GM19193 (cell line): ENCODE data around the gene GID8.

Experiments used
- POLR2A ChIP-seq: IDR thresholded peaks from 4 replicates; pipeline ENCODE4 v1.6.1; 2011; ENCODE audit not compliant: insufficient read depth, insufficient read length; ENCODE audit errors: extremely low read depth

The GID8 gene

DNA sequence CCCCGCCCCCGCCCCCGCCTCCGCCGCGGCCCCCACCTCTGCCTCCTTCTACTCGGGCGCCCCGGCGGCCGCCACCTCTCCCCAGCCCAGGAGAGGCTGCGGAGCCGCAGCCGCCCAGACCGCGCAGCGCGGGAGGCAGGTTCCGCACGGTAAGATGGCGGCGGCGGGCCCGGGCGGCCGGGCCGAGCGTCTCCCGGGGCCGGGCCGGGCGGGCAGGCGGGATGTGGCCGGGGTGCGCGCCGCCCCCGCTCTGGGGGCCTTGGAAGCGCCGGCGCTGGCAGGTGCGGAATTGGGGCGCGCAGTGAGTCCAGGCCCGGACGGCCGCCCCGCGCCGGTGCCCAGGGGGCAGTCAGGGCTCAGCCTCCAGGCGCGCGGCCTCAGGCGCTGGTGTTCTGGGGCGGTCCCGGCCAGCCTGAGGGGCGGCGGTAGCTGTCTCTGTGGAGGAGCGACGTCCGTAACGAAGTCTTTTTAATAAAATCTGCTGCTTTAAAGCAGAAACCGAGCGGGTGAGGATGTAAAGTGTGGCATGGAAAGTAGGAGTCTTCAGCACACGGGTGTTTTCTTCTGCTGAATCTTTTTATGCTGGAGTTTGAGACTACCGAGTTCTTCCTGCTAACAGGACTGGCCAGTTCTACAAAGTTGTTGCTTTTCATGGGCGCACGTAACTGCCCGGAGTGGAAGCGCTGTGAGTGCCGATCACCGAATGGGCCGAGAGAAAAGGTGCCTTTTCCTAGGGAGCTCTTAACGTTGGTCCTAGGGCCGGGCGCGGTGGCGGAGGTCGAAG lies at the start of gene GID8:
TSS of gene GID8 (plus strand) at position 43 of the 784 bp plus-strand sequence. CDS start 3,356 bp downstream, outside the sequence.
- peak; percentile 35 for TF ChIP-seq POLR2A

DNA sequence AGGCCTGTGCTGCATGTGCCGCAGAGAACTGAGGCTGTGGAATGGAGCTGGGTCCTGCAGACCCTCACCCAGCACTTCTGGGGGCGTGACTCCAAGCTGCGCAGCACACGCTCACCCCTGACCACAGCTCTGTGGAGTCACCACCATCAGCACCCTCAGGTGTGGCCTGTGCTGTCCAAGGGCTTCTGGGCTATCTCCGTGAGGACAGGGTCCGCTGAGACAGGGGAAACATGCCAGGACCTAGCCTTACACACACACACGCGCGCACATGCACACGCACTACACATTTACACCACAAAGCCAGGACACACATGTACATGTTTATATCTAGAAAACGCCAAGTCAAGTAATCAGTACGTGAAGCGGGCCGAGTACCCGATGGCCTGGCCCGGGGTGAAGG lies 49.5 kb upstream of the GID8 start:
- no peak for TF ChIP-seq POLR2A

DNA sequence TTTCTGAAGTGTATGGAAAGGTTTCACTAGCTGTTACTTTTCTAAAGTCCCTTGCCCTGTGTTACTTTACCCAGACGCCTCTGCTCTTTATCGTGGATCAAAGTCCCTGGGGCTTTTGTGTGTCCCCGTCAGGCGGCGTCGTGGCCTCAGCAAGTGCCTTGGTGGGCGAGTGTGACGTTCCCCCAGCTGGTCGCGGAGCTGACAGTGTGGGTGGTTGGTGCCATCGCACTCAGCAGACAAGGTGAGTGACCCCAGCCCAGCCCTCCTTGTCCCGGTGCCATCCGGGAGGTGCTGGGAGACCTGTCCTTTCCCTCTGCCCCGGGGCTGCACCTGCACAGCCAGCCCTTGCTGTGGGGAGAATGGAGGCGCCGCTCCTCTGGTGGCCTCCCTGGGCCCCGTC lies 49.0 kb upstream of the GID8 start:
- TF ChIP-seq POLR2A = no peak

DNA sequence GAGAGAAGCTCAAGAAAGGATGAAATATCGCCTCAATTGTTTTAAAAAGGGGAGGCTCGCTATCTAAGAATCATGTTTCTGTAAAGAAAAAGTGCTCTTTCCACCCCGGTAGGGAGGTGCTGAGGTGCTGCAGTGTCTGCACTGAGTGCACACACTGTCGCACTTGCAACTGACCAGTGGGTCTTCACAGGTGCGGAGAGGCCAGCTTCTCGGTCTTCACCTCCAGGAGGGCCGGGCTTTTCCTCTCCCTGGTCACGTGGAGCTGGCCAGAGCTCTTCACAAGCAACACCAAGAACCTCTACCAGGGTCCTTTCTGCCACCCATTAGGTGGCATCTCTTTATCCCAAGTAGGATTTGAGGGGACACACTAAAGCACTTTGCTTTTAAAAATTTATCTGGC lies 48.5 kb upstream of the GID8 start:
- no peak for TF ChIP-seq POLR2A

DNA sequence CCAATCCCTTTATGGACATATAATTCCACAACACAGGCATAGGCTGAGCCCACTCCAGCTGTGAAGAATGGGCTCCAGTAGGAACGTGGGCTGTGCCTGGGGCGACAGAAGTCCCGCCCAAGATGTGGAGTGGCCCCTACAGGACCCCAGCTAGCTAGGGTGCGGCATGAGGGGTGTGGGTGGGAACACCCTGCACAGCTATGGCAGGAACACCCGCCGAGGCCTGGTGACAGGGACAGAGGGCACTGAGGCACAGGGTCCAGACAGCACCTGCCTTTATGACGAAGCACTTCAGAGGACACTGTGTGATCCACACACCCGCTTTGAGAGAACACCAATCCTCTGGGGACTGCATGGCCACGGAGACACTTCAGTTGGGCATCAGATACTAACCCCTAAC lies 48.1 kb upstream of the GID8 start:
- TF ChIP-seq POLR2A = no peak

DNA sequence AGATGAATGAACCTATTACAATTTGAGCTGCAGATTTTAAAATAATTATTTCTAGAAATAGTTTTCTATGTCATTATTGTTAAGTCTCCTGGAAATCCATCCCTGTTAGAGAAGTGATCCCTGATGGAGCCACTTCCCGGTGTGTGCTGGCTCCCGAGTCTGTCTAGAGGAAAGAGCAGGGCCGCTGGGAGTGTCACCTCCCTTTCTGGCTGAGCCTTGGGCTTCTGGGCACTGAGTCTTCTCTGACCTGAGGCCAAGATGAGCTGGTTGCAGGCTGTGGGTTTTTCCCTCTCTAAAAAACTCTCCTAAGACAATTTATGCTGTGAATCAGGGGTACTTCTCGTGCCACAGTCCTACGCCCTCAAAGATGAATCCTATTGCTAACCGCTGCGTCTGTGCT lies 47.5 kb upstream of the GID8 start:
- no peak for TF ChIP-seq POLR2A

DNA sequence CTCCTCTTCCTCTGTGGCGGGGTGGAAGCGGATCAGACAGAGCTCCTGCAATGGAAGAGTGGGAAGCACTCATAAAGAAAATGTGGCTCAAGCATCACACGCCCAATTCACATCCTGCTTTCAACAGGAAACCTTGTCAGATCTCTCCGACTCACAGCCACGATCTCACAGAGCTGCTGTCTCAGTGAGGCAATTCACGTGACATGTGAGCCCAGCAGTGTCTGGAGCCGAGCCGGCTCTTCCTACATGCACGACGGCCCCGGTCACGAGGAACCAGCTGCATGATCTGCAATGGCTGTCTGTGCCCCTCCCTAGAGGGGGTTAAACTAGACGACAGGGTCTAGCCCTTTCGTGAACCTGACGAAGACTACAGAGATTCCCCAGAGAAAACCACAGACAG lies 46.8 kb upstream of the GID8 start:
- no peak for TF ChIP-seq POLR2A

DNA sequence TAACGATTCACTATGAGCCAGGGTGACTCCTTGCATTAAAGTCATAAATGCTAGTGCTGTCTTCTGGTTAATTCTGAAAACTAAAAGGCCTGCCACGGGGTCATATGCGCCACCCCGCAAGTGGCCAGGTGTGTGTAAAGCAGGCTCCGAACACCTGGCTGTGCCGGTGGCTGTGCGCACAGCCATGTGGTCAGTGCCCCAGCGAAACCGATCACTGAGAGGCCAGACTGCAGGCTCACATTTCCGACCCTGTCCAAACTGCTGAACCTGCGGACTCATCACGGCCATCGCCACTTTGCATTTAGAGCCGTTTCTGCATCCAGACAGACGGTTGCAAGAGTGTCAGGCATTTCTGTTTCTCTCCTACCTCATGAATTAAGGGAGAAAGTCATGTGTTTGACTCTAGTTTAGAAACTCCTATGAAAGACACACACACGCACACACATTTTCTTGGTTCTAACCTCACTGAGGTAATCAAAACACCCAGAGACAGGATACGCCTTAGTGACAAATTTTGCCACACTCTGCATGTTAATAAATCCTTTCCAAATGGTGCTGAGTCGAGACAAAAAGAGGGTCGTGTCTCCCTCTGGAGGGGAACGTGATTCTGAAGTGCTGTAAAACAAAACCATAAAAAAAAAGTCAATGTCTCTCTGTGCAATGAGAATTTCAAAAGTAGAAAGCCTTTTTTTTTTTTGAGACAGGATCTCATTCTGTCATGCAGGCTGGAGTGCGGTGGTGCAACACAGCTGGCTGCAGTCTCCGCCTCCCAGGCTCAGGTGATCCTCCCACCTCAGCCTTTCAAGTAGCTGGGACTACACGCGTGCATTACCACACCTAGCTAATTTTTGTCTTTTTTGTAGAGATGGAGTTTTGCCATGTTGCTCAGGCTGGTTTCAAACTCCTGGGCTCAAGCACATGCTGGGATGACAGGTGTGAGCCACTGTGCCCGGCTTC lies 45.3 kb upstream of the GID8 start:
- TF ChIP-seq POLR2A = no peak

DNA sequence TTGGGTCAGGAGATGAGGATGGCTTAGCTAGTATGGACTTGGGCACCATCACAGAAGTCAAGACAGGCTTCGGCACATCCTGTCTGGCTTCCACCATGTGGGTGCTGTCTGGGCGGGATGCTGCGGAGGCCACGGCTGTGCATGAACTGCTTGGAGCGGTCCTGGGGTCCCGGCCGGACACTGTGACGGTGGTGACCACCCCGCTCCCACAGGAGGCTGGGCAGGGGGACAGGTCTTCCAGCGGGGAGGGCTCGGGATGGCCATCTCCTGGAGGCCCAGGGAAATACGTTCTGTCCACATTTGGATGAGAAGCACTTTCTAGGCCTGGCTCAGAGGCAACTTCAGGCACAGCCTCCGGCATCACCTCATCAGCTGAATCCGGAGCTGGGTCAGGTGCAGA lies 44.2 kb upstream of the GID8 start:
- no peak for TF ChIP-seq POLR2A

DNA sequence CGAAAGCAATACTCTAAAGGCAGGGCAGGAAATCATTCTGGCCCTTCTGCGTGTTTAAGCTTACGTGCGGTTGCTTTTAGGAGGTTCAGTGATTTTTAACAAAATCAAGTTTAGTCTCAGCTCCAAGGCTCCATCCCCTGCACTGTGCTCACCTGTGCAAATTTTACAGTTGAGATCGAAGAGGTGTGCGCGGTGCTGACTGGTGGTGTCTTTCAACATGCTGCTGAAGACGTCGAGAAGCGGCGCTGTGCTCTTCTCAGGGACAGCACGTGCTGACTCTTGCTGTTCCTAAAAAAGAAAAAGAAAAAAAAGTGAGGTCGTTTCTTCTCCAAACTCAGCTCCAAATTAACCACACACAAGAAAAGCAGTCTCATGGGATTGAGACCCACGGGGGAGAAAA lies 43.7 kb upstream of the GID8 start:
- TF ChIP-seq POLR2A = no peak

DNA sequence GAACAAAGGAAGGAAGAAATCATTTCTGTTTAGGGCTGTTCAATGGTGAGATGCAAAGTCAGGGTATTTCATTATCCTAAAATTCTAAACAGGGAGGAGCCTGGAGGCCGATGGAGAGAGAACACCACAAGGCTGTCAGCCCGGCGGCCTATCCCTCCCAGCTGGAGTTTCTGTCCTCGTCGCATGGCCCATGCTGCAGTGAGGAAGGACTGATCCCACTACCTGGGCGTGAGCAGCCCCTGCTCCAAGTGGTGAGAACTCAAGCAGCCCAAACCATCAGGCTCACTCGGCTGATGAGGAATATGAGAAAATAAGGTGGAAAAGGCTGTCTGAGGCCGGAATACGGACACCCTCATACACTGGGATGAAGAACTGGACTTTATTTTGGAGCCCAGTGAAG lies 42.4 kb upstream of the GID8 start:
- no peak for TF ChIP-seq POLR2A

DNA sequence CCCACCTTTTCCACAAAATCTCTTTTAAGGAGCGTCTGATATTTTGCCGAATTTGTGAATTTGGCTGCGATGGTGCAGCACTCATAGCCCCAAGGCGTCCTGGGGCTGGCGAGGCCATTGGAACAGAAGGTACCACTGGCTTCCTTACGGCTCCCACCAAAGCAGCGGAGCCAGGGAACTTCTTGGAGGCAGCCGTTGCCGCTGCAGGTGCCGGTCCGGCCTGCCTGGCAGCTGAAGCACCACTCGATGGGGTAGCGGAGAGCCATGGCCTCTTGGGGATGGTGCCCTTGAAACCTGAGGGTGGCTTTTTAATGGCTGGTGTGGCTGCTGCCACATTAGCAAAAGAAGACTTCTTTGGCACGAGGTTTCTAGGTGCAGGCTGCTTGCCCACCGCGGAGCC lies 41.4 kb upstream of the GID8 start:
- TF ChIP-seq POLR2A = no peak

DNA sequence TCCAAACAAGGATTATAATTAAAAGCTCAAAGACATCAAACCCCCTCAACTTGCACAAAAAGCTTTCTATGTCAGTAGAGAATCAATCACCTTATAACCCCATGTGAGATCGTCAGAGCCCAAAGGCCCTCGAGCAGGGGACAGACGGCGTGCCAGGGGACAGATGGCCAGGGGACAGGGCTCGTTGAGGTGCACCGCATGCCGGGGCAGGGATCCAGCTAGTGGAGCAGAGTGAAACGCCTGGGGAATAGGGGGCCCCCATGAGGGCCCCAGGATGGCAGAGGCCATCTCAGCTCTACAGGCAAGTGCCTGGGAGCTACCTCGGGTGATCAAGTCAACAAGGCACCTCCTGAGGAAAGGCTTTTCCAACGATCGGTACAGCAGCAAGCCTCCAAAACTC lies 40.3 kb upstream of the GID8 start:
- TF ChIP-seq POLR2A = no peak

DNA sequence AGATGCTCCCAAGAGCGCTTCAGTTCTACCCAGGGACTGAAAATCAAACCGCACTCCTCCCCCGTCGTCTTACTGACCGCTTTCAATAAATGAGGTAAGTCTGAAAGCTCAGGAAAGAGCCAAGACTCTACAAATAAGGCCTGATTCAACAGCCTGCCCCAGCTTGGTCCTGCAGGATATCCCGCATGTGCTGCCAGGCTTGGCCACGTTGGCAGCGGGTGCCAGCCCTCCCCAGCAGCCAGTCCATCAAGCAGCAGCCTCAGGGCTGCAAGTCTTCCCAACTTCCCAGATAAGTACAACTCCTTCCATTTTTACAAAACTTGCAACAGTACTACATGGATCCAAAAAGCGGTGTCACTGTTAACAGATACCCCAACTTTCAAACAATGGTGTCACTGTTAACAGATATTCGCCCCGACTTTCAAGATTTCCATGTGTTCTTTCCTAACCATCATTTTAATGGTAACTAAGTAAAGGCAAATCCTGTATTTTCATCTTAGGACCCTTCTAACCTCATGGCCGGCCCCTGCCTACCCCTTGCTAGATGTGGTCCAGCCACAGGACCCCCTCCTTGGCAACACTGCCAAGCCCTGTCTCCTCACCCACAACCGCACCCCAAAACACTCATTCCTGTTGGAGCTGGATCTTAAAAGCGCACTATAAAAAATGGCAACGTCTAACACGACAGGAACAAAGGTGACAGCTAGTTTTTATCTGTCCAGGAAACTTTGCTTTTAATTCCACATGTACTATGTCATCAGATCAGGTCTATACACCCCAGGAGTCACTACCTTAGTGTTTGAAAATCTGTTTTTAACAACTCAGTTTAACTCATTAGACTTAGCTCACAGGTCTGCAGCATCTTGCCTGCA lies 39.6 kb upstream of the GID8 start:
- TF ChIP-seq POLR2A = no peak

DNA sequence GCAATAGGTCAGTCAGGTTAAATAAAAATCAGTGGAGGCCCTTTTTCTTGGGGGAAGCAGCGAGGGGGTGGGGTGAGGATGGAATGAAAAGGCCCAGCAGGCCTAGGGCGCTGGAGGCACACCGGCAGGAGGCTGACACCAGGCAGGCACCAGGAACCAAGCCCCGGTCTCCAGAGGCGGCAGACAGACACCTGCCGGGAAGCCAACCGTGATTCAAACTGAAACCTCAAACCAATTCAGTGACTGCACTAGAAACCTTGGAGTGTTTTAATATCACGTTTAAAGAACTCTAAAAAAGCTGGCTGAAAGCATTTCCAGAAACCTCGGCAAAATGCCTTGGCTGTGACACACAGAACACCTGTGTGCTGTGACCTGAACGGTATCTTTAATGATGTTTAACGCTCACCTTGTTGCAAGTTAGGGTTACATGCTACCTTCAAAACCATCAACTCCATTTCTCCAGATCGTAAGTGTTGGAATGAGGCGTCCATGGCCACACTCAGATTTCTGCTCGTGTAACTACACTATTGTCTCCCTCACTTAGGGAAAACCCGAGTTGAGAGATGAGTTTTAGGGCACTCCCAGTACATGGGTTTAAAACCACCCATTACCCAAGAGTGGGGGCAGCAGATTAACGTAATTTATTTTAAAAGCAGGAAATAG lies 38.8 kb upstream of the GID8 start:
- TF ChIP-seq POLR2A = no peak

DNA sequence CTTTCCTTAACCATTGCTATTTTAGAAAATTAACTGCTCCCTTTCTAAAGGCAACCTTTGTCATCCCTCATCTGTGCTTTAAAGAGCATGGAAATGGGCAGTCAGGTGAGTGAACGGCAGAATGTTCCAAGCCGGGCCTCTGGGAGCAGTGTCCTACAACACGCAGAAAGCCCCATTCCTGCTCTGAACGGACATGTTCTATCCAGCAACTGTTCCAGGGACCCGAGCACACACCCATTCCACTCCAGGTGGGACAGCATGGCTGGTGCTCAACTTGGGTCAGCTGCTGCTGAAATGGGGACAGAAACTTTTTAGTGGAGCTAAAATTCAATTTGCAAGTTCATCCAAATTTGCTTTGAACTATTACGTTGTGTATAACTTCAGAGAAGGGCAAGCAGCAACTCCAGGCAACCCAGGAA lies 38.3 kb upstream of the GID8 start:
- no peak for TF ChIP-seq POLR2A
